GM12878 (cell line): ENCODE measurements around the gene ZBTB37. TPM values are rescaled to one million over a fixed set of nuclear protein-coding genes. Genes with fewer than 3 reads are reported as not detected.

Experiments used
- ASH2L ChIP-seq: fragments of 300-600, 200-600 bp; sonication (generic); IDR thresholded peaks from 2 replicates; pipeline ENCODE4 v1.6.1; 2017; ENCODE audit warnings: low read depth, mild to moderate bottlenecking, borderline replicate concordance
- CBX3 ChIP-seq: fragments of 200-600 bp; sonication (generic); IDR thresholded peaks from 2 replicates; pipeline ENCODE4 v1.6.1; 2016; ENCODE audit warnings: low read depth, borderline replicate concordance
- GATAD2B ChIP-seq: fragments of 450-650 bp; conservative IDR thresholded peaks from 2 replicates; pipeline ENCODE4 v1.6.1; 2017; ENCODE audit warnings: low read depth, mild to moderate bottlenecking, moderate library complexity
- KDM1A ChIP-seq: fragments of 200-600 bp; sonication (generic); IDR thresholded peaks from 2 replicates; pipeline ENCODE4 v1.6.1; 2016; ENCODE audit warnings: borderline replicate concordance
- MAX ChIP-seq: IDR thresholded peaks from 2 replicates; pipeline ENCODE4 v1.6.1; 2012; ENCODE audit warnings: low read depth, low read length, improper control_type of control experiment
- MYB ChIP-seq: fragments of 150-350 bp; IDR thresholded peaks from 2 replicates; pipeline ENCODE4 v1.6.1; 2014; ENCODE audit warnings: mild to moderate bottlenecking, low read depth, low read length, borderline replicate concordance
- NBN ChIP-seq: fragments of 450-650 bp; IDR thresholded peaks from 2 replicates; pipeline ENCODE4 v1.6.1; 2016
- NFIC ChIP-seq: IDR thresholded peaks from 2 replicates; pipeline ENCODE4 v1.6.1; 2012; ENCODE audit warnings: low read depth, mild to moderate bottlenecking, inconsistent platforms, low read length, moderate library complexity
- NR2F1 ChIP-seq: fragments of 450-650 bp; conservative IDR thresholded peaks from 2 replicates; pipeline ENCODE4 v1.6.1; 2017; ENCODE audit warnings: mild to moderate bottlenecking
- NRF1 ChIP-seq: conservative IDR thresholded peaks from 2 replicates; pipeline ENCODE4 v1.6.1; 2011; ENCODE audit warnings: mild to moderate bottlenecking, low read depth, low read length, improper control_type of control experiment
- PBX3 ChIP-seq: IDR thresholded peaks from 2 replicates; pipeline ENCODE4 v1.6.1; 2011; ENCODE audit warnings: mild to moderate bottlenecking, low read depth, low read length, moderate library complexity; ENCODE audit not compliant: insufficient replicate concordance
- RELB ChIP-seq: fragments of 450-650 bp; IDR thresholded peaks from 2 replicates; pipeline ENCODE4 v1.6.1; 2017; ENCODE audit warnings: low read depth, mild to moderate bottlenecking, moderate library complexity
- SMAD5 ChIP-seq: IDR thresholded peaks from 2 replicates; pipeline ENCODE4 v1.6.1; 2016; ENCODE audit warnings: antibody characterized with exemption, low read depth
- SP1 ChIP-seq: IDR thresholded peaks from one replicate; pipeline ENCODE4 v1.6.1; 2011; ENCODE audit warnings: low read depth, low read length
- SPI1 ChIP-seq: IDR thresholded peaks from 2 replicates; pipeline ENCODE4 v1.6.1; 2011; ENCODE audit warnings: low read depth, mild to moderate bottlenecking, low read length, moderate library complexity, borderline replicate concordance; ENCODE audit not compliant: insufficient read depth
- TARDBP ChIP-seq: IDR thresholded peaks from 2 replicates; pipeline ENCODE4 v1.6.1; 2016; ENCODE audit warnings: borderline replicate concordance
- TBL1XR1 ChIP-seq: IDR thresholded peaks from 2 replicates; pipeline ENCODE4 v1.6.1; 2012; ENCODE audit warnings: low read depth, low read length, improper control_type of control experiment
- USF1 ChIP-seq: IDR thresholded peaks from 2 replicates; pipeline ENCODE4 v1.6.1; 2011; ENCODE audit warnings: borderline replicate concordance, low read depth, mild to moderate bottlenecking, moderate library complexity, mixed read lengths, low read length; ENCODE audit not compliant: insufficient read depth; ENCODE audit errors: extremely low read length
- ZNF274 ChIP-seq: IDR thresholded peaks from one replicate; pipeline ENCODE4 v1.8.0; 2011; ENCODE audit not compliant: insufficient read length, insufficient read depth
- polyA plus RNA-seq, 11 experiments: library from polyadenylated mRNA; depleted of rRNA in 4 of 11; unstranded in 6 of 11; stranded (reverse) in 5 of 11; fragments of >200 nt; fragmentation: Nextera tagmentation in 4 of 11; fragmentation: Illumina TruSeq in 1 of 11; extraction: Ambion mirVana in 4 of 11; extraction: Trizol in 1 of 11; gene quantifications; 1 replicate in 1 of 11; 2 replicates in 10 of 11; pipeline versions ENCODE4 v1.2.1 to v1.2.3, GENCODE V29; 2011 to 2016; ENCODE audit warnings: inconsistent platforms in 2 of 11, missing spikeins in 2 of 11, low read depth in 1 of 11
- total RNA-seq, 4 experiments: library from RNA; depleted of rRNA in 3 of 4; stranded (reverse); fragments of >200 nt in 3 of 4; fragmentation: Illumina TruSeq in 1 of 4; extraction: Trizol in 1 of 4; gene quantifications; 2 replicates each; pipeline versions ENCODE4 v1.2.1 to v1.2.3, GENCODE V29; 2013 to 2021
- TF ChIP-seq, protein P1 (sequence below): fragments of 450-650 bp; formaldehyde crosslinking; IDR thresholded peaks from 2 replicates; pipeline ENCODE4 v1.4.0; 2020; ENCODE audit warnings: mild to moderate bottlenecking, moderate library complexity

The ZBTB37 gene
- total and polyA plus RNA-seq, 10 of the 15 experiments (the other 5 are each of a cell fraction or from before 2014, with no cell fraction given): 0.16 to 5.7 (median 1.9) TPM

DNA sequence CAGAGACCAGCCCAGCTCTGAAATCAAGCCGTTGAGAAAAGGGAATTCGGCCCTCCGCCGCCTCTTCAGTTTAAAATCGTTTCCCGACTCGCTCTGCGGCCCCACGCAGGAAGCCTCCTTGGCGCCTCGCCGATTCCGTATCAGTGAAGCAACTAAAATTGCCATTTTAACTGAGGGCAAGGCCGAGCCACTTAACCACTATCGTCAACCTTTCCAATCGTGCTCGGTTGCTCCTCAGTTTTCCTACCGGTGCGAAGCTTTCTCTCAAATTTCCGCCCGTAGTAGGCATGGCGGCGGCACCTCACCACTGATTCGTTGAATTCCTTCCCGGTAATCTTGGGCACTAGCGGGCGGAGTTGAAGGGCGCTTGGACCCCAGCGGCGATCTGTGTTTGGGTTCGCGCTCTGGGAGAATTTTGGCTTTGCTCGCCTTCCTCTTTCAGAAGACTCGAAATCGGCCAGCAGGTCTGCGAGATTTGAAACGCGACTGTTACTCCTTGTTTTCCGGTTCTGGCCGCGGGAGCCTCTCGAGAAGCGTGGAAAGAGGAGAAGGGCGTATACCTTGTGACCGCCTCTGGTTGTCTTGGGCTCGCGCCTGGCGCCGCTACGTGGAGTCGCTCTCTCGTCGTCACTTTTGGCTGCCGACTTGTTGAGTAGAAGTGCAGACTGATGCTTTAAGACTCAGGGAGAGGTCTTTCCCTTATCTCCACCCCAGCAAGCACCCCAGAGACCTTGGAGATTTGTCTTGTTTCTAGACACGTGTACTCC is 43.7 kb upstream of the ZBTB37 start, which contains the start of the genes CENPL and DARS2 (continued):
- TF ChIP-seq USF1 (no peak), NRF1 (no peak), MYB (no peak), KDM1A (no peak), PBX3 (no peak), GATAD2B (peak; percentile 81), CBX3 (no peak), SP1 (no peak), NBN (peak; percentile 73; the same call in 1 of the 2 replicates), RELB (peak; percentile 90), SMAD5 (peak; percentile 74; the same call in 1 of the 2 replicates), TARDBP (peak; percentile 65; the same call in 1 of the 2 replicates), ASH2L (no peak), NFIC (peak; percentile 36; the same call in 1 of the 2 replicates), SPI1 (no peak), ZNF274 (no peak), NR2F1 (no peak), MAX (peak; percentile 49; the same call in 1 of the 2 replicates), TBL1XR1 (peak; percentile 54; the same call in 1 of the 2 replicates)
- TF ChIP-seq, protein P1, sequence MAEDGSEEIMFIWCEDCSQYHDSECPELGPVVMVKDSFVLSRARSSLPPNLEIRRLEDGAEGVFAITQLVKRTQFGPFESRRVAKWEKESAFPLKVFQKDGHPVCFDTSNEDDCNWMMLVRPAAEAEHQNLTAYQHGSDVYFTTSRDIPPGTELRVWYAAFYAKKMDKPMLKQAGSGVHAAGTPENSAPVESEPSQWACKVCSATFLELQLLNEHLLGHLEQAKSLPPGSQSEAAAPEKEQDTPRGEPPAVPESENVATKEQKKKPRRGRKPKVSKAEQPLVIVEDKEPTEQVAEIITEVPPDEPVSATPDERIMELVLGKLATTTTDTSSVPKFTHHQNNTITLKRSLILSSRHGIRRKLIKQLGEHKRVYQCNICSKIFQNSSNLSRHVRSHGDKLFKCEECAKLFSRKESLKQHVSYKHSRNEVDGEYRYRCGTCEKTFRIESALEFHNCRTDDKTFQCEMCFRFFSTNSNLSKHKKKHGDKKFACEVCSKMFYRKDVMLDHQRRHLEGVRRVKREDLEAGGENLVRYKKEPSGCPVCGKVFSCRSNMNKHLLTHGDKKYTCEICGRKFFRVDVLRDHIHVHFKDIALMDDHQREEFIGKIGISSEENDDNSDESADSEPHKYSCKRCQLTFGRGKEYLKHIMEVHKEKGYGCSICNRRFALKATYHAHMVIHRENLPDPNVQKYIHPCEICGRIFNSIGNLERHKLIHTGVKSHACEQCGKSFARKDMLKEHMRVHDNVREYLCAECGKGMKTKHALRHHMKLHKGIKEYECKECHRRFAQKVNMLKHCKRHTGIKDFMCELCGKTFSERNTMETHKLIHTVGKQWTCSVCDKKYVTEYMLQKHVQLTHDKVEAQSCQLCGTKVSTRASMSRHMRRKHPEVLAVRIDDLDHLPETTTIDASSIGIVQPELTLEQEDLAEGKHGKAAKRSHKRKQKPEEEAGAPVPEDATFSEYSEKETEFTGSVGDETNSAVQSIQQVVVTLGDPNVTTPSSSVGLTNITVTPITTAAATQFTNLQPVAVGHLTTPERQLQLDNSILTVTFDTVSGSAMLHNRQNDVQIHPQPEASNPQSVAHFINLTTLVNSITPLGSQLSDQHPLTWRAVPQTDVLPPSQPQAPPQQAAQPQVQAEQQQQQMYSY (CRISPR knock-in tag): no peak
